IPS-18a (cell line): ENCODE data around the gene N4BP2.

ENCODE experiments used
- H3K27ac ChIP-seq: one replicate; pipeline ENCODE4 v1.5.1; 2013; ENCODE audit warnings: low read length
- H3K27me3 ChIP-seq: one replicate; pipeline ENCODE4 v1.6.1; 2013; ENCODE audit warnings: mild to moderate bottlenecking, low read length; ENCODE audit not compliant: control insufficient read depth, insufficient read depth
- H3K36me3 ChIP-seq: one replicate; pipeline ENCODE4 v1.6.1; 2013; ENCODE audit warnings: low read depth, low read length; ENCODE audit not compliant: control insufficient read depth
- H3K4me1 ChIP-seq: one replicate; pipeline ENCODE4 v1.6.1; 2013; ENCODE audit warnings: low read depth, low read length; ENCODE audit not compliant: control insufficient read depth
- H3K4me3 ChIP-seq: one replicate; pipeline ENCODE4 v1.5.1; 2013; ENCODE audit warnings: low read length
- H3K9ac ChIP-seq: one replicate; pipeline ENCODE4 v1.6.1; 2013; ENCODE audit warnings: mild to moderate bottlenecking, low read length, moderate library complexity
- H3K9me3 ChIP-seq: one replicate; pipeline ENCODE4 v1.6.1; 2013; ENCODE audit warnings: low read depth, low read length; ENCODE audit not compliant: control insufficient read depth

Gene N4BP2

DNA sequence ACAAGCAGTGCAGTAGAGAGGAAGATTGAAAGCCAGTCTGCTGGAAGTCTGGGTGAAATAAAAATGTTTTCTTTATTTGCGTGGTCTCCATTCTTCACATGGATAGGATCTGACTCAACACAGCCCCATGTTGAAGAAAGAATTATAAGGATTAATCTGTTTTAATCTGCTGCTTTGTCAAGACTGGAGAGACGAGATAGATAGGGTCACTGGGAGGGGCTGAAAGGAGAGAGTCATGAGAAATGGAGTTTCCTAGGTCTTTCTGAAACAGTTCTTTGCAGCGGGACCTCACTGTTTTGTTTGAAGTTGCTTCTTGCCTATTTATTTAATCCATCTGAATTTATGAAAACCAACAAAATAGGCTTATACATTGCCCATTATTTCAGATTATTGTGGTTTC is 107.8 kb downstream of the N4BP2 start:
- Histone ChIP-seq H3K4me3 (no peak overlapping the region), H3K4me1 (peaks cover 7% of the 10 kb centered on the region), H3K36me3 (no peaks in the 10 kb centered on the region), H3K9me3 (no peaks in the 10 kb centered on the region), H3K9ac (no peak overlapping the region), H3K27ac (no peak overlapping the region), H3K27me3 (no peaks in the 10 kb centered on the region)

- H3K27me3 ChIP-seq: no peaks in the 10 kb centered on the region
- H3K4me3 ChIP-seq: no peak overlapping the region
- H3K4me1 ChIP-seq: peaks cover 7% of the 10 kb centered on the region
- H3K27ac ChIP-seq: no peak overlapping the region
- H3K9ac ChIP-seq: no peak overlapping the region
- no peaks in the 10 kb centered on the region for H3K9me3 ChIP-seq
- H3K36me3 ChIP-seq: no peaks in the 10 kb centered on the region
Measured at GRCh38 chr4:40165916-40166315, 109.3 kb downstream of the N4BP2 start.

DNA sequence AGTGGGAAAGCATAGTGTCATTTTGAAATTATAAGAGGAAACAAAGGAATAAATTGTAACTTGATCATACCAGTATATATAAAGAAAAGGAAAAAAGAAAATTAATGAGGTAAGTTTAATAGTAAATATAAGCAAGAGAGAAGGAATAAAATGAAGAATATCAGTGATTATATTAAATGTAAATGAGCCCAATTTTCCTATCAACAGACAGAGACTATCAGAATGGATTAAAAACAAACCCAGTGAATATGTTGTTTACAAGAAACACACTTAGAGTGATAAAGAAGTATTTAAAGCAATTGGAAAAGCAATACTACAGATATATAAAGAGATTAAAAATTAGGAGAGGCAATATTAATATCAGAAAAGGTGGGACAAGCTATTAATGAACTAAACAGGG is 111.4 kb downstream of the N4BP2 start:
- no peak overlapping the region for H3K9ac ChIP-seq
- no peak overlapping the region for H3K27ac ChIP-seq
- no peak overlapping the region for H3K4me3 ChIP-seq
- H3K27me3 ChIP-seq: no peaks in the 10 kb centered on the region
- no peaks in the 10 kb centered on the region for H3K36me3 ChIP-seq
- peaks cover 7% of the 10 kb centered on the region for H3K4me1 ChIP-seq
- H3K9me3 ChIP-seq: no peaks in the 10 kb centered on the region

DNA sequence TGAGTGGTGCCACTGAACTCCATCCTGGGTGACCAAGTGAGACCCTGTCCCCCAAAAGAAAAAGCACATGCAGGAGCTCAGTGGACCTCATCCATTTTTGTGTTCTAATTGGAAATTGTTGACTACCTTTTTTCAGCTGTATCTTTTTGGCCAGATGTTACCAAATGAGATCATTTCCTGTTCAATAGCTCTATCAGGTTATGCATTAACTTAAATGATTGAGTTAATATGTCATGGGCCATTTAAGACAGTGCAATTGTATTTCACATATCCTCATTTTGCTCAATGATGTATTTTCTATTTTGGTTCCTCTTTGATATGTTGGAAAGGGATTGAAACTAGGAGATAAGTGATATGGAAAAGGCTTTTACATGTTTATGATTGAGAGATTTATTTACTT is 113.9 kb downstream of the N4BP2 start:
- no peak overlapping the region for H3K4me3 ChIP-seq
- no peak overlapping the region for H3K27ac ChIP-seq
- H3K4me1 ChIP-seq: peaks cover 4% of the 10 kb centered on the region
- no peaks in the 10 kb centered on the region for H3K27me3 ChIP-seq
- no peak overlapping the region for H3K9ac ChIP-seq
- H3K9me3 ChIP-seq: no peaks in the 10 kb centered on the region
- no peaks in the 10 kb centered on the region for H3K36me3 ChIP-seq

DNA sequence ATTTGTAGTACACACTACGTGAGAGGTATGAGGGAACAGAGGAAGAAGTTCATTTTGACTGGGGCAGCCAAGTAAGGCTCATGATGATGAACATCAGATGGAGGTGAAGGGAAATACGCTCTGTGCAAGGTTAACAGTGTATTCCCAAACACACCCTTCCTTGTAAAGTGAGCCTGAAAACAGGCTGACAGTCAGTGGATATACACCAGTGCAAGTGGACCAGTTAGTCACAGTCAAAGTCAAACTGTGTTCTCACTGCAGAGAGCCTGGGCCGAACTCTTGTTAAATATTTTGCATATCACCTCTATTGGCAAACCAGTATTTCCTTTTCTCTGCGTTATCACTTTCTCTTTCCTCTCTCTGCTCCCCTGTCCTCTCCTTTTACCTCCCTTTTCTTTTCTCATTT is 116.8 kb downstream of the N4BP2 start:
- no peak overlapping the region for H3K27ac ChIP-seq
- no peaks in the 10 kb centered on the region for H3K9me3 ChIP-seq
- peaks cover 9% of the 10 kb centered on the region for H3K4me1 ChIP-seq
- no peak overlapping the region for H3K4me3 ChIP-seq
- H3K9ac ChIP-seq: no peak overlapping the region
- no peaks in the 10 kb centered on the region for H3K36me3 ChIP-seq
- no peaks in the 10 kb centered on the region for H3K27me3 ChIP-seq

GRCh38 chr4:40176602-40177001 is 120.0 kb downstream of the N4BP2 start:
- H3K27ac ChIP-seq: no peak overlapping the region
- no peaks in the 10 kb centered on the region for H3K36me3 ChIP-seq
- no peaks in the 10 kb centered on the region for H3K9me3 ChIP-seq
- peaks cover 9% of the 10 kb centered on the region for H3K4me1 ChIP-seq
- H3K9ac ChIP-seq: no peak overlapping the region
- H3K27me3 ChIP-seq: no peaks in the 10 kb centered on the region
- no peak overlapping the region for H3K4me3 ChIP-seq

- Histone ChIP-seq H3K4me1 (peaks cover 9% of the 10 kb centered on the region), H3K4me3 (no peak overlapping the region), H3K27me3 (no peaks in the 10 kb centered on the region), H3K27ac (no peak overlapping the region), H3K9ac (no peak overlapping the region), H3K9me3 (no peaks in the 10 kb centered on the region), H3K36me3 (no peaks in the 10 kb centered on the region)
Measured at GRCh38 chr4:40177591-40177990, 120.9 kb downstream of the N4BP2 start.

GRCh38 chr4:40178672-40179071 is 122.0 kb downstream of the N4BP2 start:
- Histone ChIP-seq H3K9ac (no peak overlapping the region), H3K27me3 (no peaks in the 10 kb centered on the region), H3K36me3 (no peaks in the 10 kb centered on the region), H3K27ac (no peak overlapping the region), H3K4me1 (peaks cover 9% of the 10 kb centered on the region), H3K4me3 (no peak overlapping the region), H3K9me3 (no peaks in the 10 kb centered on the region)

GRCh38 chr4:40179360-40179759 is 122.7 kb downstream of the N4BP2 start:
- no peaks in the 10 kb centered on the region for H3K27me3 ChIP-seq
- no peak overlapping the region for H3K4me3 ChIP-seq
- no peaks in the 10 kb centered on the region for H3K9me3 ChIP-seq
- H3K36me3 ChIP-seq: no peaks in the 10 kb centered on the region
- H3K9ac ChIP-seq: no peak overlapping the region
- peaks cover 9% of the 10 kb centered on the region for H3K4me1 ChIP-seq
- no peak overlapping the region for H3K27ac ChIP-seq

DNA sequence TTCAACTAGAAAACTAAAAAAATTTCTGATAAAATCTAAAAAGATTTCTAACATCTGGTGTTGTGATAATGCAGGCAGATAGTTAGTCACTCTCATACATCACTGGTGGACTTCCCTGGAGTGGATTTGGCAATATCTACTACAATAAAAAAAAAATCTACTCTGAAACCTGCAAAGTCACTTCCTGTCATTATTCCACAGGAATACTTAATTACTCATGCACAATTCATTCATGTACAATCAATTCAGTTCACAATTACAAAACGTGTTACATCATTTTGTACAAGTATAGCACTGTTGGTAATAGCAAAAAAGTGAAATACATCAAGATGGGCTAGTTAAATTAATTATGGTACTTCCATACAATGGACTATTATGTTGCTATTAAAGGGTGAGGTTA is 123.7 kb downstream of the N4BP2 start:
- Histone ChIP-seq H3K27me3 (no peaks in the 10 kb centered on the region), H3K9ac (no peak overlapping the region), H3K27ac (no peak overlapping the region), H3K4me3 (no peak overlapping the region), H3K4me1 (peaks cover 9% of the 10 kb centered on the region), H3K36me3 (no peaks in the 10 kb centered on the region), H3K9me3 (no peaks in the 10 kb centered on the region)

GRCh38 chr4:40182001-40182400 is 125.4 kb downstream of the N4BP2 start:
- Histone ChIP-seq H3K9ac (no peak overlapping the region), H3K27me3 (no peaks in the 10 kb centered on the region), H3K9me3 (no peaks in the 10 kb centered on the region), H3K4me3 (no peak overlapping the region), H3K27ac (no peak overlapping the region), H3K36me3 (no peaks in the 10 kb centered on the region), H3K4me1 (peaks cover 8% of the 10 kb centered on the region)

- peaks cover 7% of the 10 kb centered on the region for H3K4me1 ChIP-seq
- no peaks in the 10 kb centered on the region for H3K36me3 ChIP-seq
- no peak overlapping the region for H3K9ac ChIP-seq
- H3K9me3 ChIP-seq: no peaks in the 10 kb centered on the region
- no peaks in the 10 kb centered on the region for H3K27me3 ChIP-seq
- no peak overlapping the region for H3K27ac ChIP-seq
- H3K4me3 ChIP-seq: no peak overlapping the region
Measured at GRCh38 chr4:40182954-40183353, 126.3 kb downstream of the N4BP2 start.
